Gastrocnemius medialis (tissue), 4 donors: Measurements from ENCODE around the gene CSNK2A2. TPM values are rescaled to one million over a fixed set of nuclear protein-coding genes. Genes with fewer than 3 reads are reported as not detected.

ENCODE experiments used
- ATAC-seq, 2 donors: fragments of 150-250 bp; one replicate each; pipeline ENCODE4 v1.9.1; 2016
- DNase-seq, 2 donors: peaks; one replicate each; pipeline ENCODE4 v3.0.0-alpha.2; 2019
- H3K27ac ChIP-seq, 4 donors: fragments of 200-600 bp; sonication (generic); 1 replicate in 1 of 4; 2 replicates in 3 of 4; pipeline ENCODE4 v1.5.1; 2016 to 2018; ENCODE audit warnings: mild to moderate bottlenecking in 2 of 4, moderate library complexity in 1 of 4
- H3K27me3 ChIP-seq, 3 donors: fragments of 200-600 bp; sonication (generic) in 2 of 3; 1 replicate in 1 of 3; 2 replicates in 2 of 3; pipeline versions ENCODE4 v1.5.1 to v1.6.0; 2016 to 2019; ENCODE audit warnings: mild to moderate bottlenecking in 1 of 3, moderate library complexity in 1 of 3
- H3K36me3 ChIP-seq, 2 donors: fragments of 200-600 bp; sonication (generic) in 1 of 2; one replicate each; pipeline ENCODE4 v1.5.1; 2017 to 2018
- H3K4me1 ChIP-seq, 2 donors: fragments of 200-600 bp; sonication (generic) in 1 of 2; one replicate each; pipeline ENCODE4 v1.5.1; 2016 to 2017; ENCODE audit warnings: mild to moderate bottlenecking in 2 of 2
- H3K4me3 ChIP-seq, 4 donors: fragments of 200-600 bp; sonication (generic) in 3 of 4; 1 replicate in 1 of 4; 2 replicates in 3 of 4; pipeline ENCODE4 v1.5.1; 2016 to 2019; ENCODE audit warnings: mild to moderate bottlenecking in 2 of 4
- H3K9me3 ChIP-seq, 3 donors: fragments of 200-600 bp; sonication (generic) in 2 of 3; 1 replicate in 1 of 3; 2 replicates in 2 of 3; pipeline ENCODE4 v1.5.1; 2016 to 2019
- POLR2A ChIP-seq, 2 donors: fragments of 450-650 bp; IDR thresholded peaks; one replicate each; pipeline ENCODE4 v1.6.1; 2017; ENCODE audit warnings: antibody characterized with exemption in 2 of 2, mild to moderate bottlenecking in 2 of 2, moderate library complexity in 2 of 2
- in situ Hi-C, 4 donors: fragments of 200-750 bp; cut with MboI; loops; one replicate each; pipeline versions ENCODE4 v1.15.0 to v1.8.0; 2017; ENCODE audit warnings: low sequenced_read_pairs in 4 of 4
- intact Hi-C: fragments of 100-400 bp; cut with DNase I; formaldehyde crosslinking; loops from one replicate; pipeline ENCODE4 v1.15.1; 2023; ENCODE audit warnings: low total_unique reads
- total RNA-seq, 4 donors: library from RNA; depleted of rRNA; stranded (reverse); fragments of >200 nt; gene quantifications; one replicate each; pipeline versions ENCODE4 v1.1.0 to v1.2.3, GENCODE V29; 2016
- TF ChIP-seq, protein P1 (sequence below), 5 experiments: fragments of 450-650 bp in 3 of 5; fragments of 200-600 bp in 2 of 5; sonication (generic) in 2 of 5; IDR thresholded peaks in 4 of 5; conservative IDR thresholded peaks in 1 of 5; 1 replicate in 4 of 5; 2 replicates in 1 of 5; pipeline ENCODE4 v1.5.1; 2016 to 2019; ENCODE audit warnings: antibody characterized with exemption in 5 of 5, mild to moderate bottlenecking in 3 of 5, moderate library complexity in 3 of 5

Gene CSNK2A2
- total RNA-seq, 4 donors from 2014 or later, result 14.0 to 29.5 (median 20.4) TPM

DNA sequence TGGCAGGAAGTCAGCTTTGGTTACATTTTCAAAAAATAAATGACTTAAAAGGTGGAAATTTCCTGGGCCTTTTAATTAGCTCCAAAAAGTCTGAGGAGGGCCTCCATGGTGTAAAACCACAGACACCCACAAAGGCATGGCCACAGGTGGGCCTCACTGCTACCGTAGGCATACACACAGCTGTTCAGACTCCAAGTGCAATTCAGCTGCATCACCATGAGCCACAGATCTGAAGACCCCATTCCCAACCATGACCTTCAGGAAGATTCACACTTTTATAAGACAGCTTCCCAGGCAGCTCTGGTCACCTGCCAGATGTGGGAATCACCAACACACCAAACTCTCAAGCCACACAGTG is 20.6 kb downstream of the CSNK2A2 start:
- TF ChIP-seq, protein P1, sequence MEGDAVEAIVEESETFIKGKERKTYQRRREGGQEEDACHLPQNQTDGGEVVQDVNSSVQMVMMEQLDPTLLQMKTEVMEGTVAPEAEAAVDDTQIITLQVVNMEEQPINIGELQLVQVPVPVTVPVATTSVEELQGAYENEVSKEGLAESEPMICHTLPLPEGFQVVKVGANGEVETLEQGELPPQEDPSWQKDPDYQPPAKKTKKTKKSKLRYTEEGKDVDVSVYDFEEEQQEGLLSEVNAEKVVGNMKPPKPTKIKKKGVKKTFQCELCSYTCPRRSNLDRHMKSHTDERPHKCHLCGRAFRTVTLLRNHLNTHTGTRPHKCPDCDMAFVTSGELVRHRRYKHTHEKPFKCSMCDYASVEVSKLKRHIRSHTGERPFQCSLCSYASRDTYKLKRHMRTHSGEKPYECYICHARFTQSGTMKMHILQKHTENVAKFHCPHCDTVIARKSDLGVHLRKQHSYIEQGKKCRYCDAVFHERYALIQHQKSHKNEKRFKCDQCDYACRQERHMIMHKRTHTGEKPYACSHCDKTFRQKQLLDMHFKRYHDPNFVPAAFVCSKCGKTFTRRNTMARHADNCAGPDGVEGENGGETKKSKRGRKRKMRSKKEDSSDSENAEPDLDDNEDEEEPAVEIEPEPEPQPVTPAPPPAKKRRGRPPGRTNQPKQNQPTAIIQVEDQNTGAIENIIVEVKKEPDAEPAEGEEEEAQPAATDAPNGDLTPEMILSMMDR (IDR thresholded peaks at IDR 0.05 in 4 of 5, conservative IDR thresholded peaks at IDR 0.05 in 1 of 5), result no peak
- TF ChIP-seq POLR2A (IDR thresholded peaks at IDR 0.05), result no peak
- no peak overlapping the region for H3K4me3 ChIP-seq
- no peak overlapping the region for H3K27ac ChIP-seq
- no peaks in the 10 kb centered on the region for H3K9me3 ChIP-seq
- DNase-seq, result no peak
- peaks cover 0 to 4% of the 10 kb centered on the region in 2 donors for H3K4me1 ChIP-seq
- no peak for ATAC-seq
- intact Hi-C loops, result no loop called here
- no peaks in the 10 kb centered on the region for H3K27me3 ChIP-seq
- peaks cover 0 to 39% of the 10 kb centered on the region in 2 donors for H3K36me3 ChIP-seq
- in situ Hi-C loops, result no loop called here

DNA sequence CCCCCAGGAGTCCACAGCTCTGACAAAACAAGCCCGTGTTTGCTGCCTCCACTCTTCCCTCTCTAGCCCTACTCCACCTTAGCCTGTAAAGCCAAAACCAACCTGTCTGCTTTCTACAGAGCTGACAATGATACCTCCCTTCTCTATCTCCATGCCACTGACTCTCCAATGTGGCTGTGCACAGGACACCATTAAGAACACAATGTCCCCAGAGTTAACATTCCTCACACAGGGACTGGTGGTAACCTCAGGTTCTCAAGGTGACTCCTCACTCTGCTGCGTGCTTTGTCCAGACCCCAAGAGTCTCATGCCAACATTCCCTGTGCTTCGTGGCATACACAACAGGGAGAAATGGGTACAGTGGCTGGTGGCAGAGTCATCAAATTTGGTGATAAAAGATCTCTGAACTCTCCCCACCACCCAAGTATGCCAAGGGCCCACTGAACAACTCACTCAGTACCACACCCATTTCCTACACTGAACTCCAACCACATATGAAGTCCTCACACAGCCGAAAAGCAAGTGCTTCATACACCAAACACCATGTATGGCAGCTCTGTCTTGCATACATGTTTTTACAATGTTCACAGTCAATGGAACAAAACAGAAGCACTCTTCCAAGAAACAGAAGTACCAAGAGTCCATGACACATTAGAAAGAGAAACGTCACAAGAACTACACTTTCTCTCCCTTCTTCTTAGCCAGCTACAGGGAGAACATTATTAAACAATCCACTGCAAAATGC is 21.1 kb downstream of the CSNK2A2 start:
- ATAC-seq, result no peak
- Histone ChIP-seq H3K4me1 (peaks cover 0 to 4% of the 10 kb centered on the region in 2 donors), H3K27ac (no peak overlapping the region), H3K4me3 (no peak overlapping the region), H3K9me3 (no peaks in the 10 kb centered on the region), H3K36me3 (peaks cover 0 to 36% of the 10 kb centered on the region in 2 donors), H3K27me3 (no peaks in the 10 kb centered on the region)
- in situ Hi-C loops, result no loop called here
- intact Hi-C loops, result no loop called here
- DNase-seq, result no peak
- TF ChIP-seq, protein P1 (IDR thresholded peaks at IDR 0.05 in 4 of 5, conservative IDR thresholded peaks at IDR 0.05 in 1 of 5), result no peak
- TF ChIP-seq POLR2A (IDR thresholded peaks at IDR 0.05), result no peak

DNA sequence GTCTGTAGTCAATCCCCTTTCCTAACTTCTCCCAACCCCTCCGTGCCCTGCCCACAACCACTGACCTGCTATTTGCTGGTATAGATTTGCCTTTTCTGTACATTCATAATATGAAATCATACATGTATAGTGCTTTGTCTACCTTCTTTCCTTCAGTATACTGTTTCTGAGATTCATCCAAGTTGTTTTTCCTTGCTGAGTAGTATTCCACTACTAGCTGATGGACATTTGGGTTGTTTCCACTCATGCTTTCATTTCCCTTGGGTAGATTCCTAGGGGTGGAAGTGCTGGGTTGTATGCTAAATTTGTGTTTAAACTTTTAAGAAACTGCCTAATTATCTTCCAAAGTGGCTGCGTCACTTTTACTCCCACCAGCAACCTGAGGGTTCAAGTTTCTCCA is 27.7 kb downstream of the CSNK2A2 start:
- no peak for ATAC-seq
- H3K36me3 ChIP-seq, result peaks cover 0 to 66% of the 10 kb centered on the region in 2 donors
- no peaks in the 10 kb centered on the region for H3K27me3 ChIP-seq
- H3K9me3 ChIP-seq, result no peaks in the 10 kb centered on the region
- no peak overlapping the region for H3K4me3 ChIP-seq
- DNase-seq, result no peak
- intact Hi-C loops (no loop called here), in situ Hi-C loops (no loop called here)
- no peaks in the 10 kb centered on the region for H3K4me1 ChIP-seq
- TF ChIP-seq POLR2A (IDR thresholded peaks at IDR 0.05), result no peak
- TF ChIP-seq, protein P1 (IDR thresholded peaks at IDR 0.05 in 4 of 5, conservative IDR thresholded peaks at IDR 0.05 in 1 of 5), result no peak
- H3K27ac ChIP-seq, result no peak overlapping the region

DNA sequence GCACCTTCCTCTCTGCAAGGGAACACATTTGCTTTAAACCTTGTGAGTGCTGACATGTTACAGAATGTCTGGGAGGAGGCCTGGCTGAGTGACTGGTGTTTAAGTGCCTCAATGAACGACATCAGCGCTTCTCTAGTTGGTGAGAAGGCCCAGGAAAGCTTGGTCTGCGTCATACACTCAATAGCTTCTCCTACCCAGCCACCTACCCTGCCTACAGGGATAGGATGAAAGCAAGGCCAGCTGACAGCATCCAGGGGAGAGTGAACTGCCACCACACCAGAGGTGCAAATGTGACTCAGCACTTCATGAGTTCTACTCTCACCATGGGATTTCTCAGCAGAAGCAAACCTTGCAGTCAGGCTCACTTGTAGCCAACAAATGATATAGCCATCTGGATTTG is 37.1 kb downstream of the CSNK2A2 start:
- no peaks in the 10 kb centered on the region for H3K9me3 ChIP-seq
- no peak for ATAC-seq
- TF ChIP-seq, protein P1 (IDR thresholded peaks at IDR 0.05 in 4 of 5, conservative IDR thresholded peaks at IDR 0.05 in 1 of 5), result no peak
- TF ChIP-seq POLR2A (IDR thresholded peaks at IDR 0.05), result no peak
- no peak overlapping the region for H3K27ac ChIP-seq
- DNase-seq, result no peak
- H3K4me1 ChIP-seq, result no peaks in the 10 kb centered on the region
- H3K36me3 ChIP-seq, result peaks cover 2 to 76% of the 10 kb centered on the region in 2 donors
- in situ Hi-C loops, result no loop called here
- intact Hi-C loops, result no loop called here
- no peak overlapping the region for H3K4me3 ChIP-seq
- H3K27me3 ChIP-seq, result no peaks in the 10 kb centered on the region

- peaks cover 0 to 54% of the 10 kb centered on the region in 2 donors for H3K36me3 ChIP-seq
- in situ Hi-C loops, result no loop called here
These were observed 39.2 kb downstream of the CSNK2A2 start for GRCh38 chr16:58158725-58159124.

More at GRCh38 chr16:58158725-58159124, 39.2 kb downstream of the CSNK2A2 start:
- H3K27me3 ChIP-seq, result no peaks in the 10 kb centered on the region
- ATAC-seq (no peak), DNase-seq (no peak)
- intact Hi-C loops, result no loop called here
- H3K9me3 ChIP-seq, result no peaks in the 10 kb centered on the region
- no peak overlapping the region for H3K4me3 ChIP-seq
- H3K4me1 ChIP-seq, result no peaks in the 10 kb centered on the region
- no peak overlapping the region for H3K27ac ChIP-seq
- TF ChIP-seq, protein P1 (IDR thresholded peaks at IDR 0.05 in 4 of 5, conservative IDR thresholded peaks at IDR 0.05 in 1 of 5), result no peak
- no peak for TF ChIP-seq POLR2A (IDR thresholded peaks at IDR 0.05)
